ENCODE data around the gene MORN3.

DNA sequence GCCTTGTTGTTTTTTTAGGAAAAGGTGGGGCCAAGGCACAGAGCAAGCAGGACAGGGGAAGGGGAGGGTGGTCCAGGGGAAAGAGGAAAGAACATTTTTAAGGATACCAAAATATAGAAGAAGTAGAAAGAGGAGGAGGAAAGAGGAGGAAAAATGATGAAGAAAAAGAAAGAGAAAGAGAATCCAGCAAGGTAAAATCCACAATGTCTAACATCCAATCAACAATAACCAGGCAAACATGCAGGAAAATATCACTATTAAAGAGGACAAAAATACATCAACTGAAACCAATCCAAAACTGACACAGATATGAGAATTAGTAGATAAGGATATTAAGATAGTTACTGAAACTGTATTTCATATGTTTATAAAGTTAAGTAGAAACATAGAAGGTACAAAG lies 36.1 kb upstream of the MORN3 start:
- TF ChIP-seq, protein P1, sequence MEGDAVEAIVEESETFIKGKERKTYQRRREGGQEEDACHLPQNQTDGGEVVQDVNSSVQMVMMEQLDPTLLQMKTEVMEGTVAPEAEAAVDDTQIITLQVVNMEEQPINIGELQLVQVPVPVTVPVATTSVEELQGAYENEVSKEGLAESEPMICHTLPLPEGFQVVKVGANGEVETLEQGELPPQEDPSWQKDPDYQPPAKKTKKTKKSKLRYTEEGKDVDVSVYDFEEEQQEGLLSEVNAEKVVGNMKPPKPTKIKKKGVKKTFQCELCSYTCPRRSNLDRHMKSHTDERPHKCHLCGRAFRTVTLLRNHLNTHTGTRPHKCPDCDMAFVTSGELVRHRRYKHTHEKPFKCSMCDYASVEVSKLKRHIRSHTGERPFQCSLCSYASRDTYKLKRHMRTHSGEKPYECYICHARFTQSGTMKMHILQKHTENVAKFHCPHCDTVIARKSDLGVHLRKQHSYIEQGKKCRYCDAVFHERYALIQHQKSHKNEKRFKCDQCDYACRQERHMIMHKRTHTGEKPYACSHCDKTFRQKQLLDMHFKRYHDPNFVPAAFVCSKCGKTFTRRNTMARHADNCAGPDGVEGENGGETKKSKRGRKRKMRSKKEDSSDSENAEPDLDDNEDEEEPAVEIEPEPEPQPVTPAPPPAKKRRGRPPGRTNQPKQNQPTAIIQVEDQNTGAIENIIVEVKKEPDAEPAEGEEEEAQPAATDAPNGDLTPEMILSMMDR (IDR thresholded peaks at IDR 0.05) = no peak
- no peak for TF ChIP-seq POLR2A (IDR thresholded peaks at IDR 0.05)

Data from heart left ventricle (tissue), 13 donors.